Measurements from ENCODE around the gene NPY.

DNA sequence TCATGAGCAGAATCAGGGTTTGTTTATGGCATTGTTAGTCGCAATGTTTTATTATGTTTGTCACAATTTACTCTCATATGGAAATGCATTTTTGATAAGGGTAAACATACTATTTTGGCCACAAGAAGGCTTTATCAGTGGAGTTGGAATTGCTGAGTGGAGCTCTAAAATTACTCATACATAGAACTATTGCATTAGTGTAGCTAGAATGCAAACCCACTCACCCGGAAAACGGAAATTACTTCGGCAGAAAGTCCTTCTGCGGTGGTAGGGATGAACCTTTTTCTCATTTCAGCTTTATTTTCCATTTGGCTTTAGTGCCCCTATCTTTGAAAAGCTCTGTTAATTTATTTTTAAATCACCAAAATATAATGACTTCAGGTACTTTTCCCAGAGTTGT lies 42.8 kb upstream of the NPY start:
- no peak for TF ChIP-seq SIN3A (IDR thresholded peaks at IDR 0.05; ENCODE audit: low read depth)
- no peak for TF ChIP-seq JUND (IDR thresholded peaks at IDR 0.05)
- TF ChIP-seq EZH2 (IDR thresholded peaks at IDR 0.05), result no peak
- TF ChIP-seq, protein P1, sequence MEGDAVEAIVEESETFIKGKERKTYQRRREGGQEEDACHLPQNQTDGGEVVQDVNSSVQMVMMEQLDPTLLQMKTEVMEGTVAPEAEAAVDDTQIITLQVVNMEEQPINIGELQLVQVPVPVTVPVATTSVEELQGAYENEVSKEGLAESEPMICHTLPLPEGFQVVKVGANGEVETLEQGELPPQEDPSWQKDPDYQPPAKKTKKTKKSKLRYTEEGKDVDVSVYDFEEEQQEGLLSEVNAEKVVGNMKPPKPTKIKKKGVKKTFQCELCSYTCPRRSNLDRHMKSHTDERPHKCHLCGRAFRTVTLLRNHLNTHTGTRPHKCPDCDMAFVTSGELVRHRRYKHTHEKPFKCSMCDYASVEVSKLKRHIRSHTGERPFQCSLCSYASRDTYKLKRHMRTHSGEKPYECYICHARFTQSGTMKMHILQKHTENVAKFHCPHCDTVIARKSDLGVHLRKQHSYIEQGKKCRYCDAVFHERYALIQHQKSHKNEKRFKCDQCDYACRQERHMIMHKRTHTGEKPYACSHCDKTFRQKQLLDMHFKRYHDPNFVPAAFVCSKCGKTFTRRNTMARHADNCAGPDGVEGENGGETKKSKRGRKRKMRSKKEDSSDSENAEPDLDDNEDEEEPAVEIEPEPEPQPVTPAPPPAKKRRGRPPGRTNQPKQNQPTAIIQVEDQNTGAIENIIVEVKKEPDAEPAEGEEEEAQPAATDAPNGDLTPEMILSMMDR (IDR thresholded peaks at IDR 0.05 in 2 of 3, conservative IDR thresholded peaks at IDR 0.05 in 1 of 3; ENCODE audit: borderline replicate concordance in 1 of 3, insufficient read depth in 1 of 3, low read depth in 2 of 3, low read length in 2 of 3), result no peak
